Islet of Langerhans (tissue), 1 donor: Measurements from ENCODE around the gene KCTD19.

Experiments
- FAIRE-seq: peaks from one replicate; lab custom pipeline; 2011; peaks lifted over from hg19 to GRCh38; lab: Jason Lieb, UNC

KCTD19 gene

GRCh38 chr16:67258161-67258835 lies 68.2 kb downstream of the KCTD19 start:
- no peak for FAIRE-seq

DNA sequence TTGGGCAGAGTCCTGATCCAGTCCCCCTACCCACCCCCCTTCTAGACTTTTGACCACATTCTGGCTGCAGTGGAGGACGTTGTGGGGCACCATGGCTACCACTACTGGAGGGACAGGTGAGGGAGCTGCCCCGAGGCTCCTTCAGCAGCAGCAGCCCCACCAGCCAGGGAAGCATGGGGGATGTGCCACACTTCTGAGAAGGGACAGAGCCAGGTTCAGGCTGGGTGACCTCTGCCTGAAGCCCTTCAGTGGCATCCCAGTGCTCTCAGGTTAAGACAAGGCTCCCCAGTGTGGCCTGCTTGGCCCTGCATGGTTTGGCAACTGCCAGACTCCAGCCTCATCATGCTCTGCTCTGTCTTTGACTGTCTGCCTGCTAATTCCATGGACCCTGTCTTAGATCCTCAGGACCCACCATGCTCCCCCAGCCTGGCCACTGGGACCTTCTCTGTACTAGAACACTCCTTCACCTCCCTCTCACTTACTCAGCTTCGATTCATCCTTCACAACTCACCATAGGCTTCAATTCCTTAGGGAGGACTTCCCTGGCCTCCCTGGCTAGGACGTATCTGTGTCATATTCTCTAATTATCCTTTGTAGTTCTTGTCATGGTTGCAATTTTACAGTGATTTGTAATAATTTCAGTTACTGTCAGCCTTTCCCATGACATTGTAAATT lies 68.9 kb downstream of the KCTD19 start:
- FAIRE-seq: no peak

- no peak for FAIRE-seq
Measured at GRCh38 chr16:67256701-67257230, 69.8 kb downstream of the KCTD19 start.

GRCh38 chr16:67255553-67256221 lies 70.9 kb downstream of the KCTD19 start:
- no peak for FAIRE-seq

DNA sequence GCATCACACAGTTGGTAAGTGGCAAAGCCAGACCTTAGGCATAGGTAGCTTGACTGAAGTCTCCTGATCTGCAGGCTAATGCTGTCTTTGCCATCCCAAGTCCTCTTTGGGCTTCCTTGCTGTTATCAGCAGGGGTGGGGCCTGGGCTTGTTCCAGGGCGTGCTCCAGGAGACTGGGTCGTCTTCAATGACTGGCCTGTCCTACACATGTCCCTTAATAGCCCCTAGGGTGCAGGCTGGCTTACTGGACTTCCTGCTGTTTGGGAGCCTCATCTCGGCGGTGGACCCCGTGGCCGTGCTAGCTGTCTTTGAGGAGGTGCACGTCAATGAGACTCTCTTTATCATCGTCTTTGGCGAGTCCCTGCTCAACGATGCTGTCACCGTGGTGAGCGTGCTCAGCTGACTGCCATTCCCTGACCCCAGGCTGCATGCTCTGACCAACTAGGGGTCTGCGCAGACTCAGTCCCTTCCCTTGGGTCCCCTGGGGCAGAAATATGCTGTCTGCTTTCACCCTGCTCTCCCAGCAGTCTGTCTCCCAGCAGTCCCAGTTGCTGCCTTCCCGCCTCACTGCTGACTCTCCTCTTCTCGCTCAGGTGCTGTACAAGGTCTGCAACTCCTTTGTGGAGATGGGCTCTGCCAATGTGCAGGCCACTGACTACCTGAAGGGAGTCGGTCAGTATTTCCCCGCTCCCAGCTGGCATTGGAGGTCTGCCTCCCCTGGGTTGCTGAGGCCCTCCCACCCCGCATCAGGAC lies 71.6 kb downstream of the KCTD19 start:
- no peak for FAIRE-seq

- no peak for FAIRE-seq
Measured at GRCh38 chr16:67252609-67253497, 73.7 kb downstream of the KCTD19 start.

DNA sequence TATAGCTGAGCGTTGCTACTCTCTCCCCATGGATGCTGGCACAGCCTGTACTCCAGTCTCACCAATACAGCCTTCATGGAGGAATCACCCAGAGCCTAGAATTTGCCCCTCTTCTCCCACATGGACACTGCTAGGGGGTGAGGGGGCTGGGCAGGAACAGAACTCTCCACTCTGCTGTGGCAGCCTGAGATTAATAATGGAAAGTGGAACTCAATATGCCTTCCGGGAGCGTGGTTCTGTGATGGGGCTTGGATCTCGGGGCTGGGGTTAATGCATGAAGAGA lies 76.6 kb downstream of the KCTD19 start:
- no peak for FAIRE-seq

DNA sequence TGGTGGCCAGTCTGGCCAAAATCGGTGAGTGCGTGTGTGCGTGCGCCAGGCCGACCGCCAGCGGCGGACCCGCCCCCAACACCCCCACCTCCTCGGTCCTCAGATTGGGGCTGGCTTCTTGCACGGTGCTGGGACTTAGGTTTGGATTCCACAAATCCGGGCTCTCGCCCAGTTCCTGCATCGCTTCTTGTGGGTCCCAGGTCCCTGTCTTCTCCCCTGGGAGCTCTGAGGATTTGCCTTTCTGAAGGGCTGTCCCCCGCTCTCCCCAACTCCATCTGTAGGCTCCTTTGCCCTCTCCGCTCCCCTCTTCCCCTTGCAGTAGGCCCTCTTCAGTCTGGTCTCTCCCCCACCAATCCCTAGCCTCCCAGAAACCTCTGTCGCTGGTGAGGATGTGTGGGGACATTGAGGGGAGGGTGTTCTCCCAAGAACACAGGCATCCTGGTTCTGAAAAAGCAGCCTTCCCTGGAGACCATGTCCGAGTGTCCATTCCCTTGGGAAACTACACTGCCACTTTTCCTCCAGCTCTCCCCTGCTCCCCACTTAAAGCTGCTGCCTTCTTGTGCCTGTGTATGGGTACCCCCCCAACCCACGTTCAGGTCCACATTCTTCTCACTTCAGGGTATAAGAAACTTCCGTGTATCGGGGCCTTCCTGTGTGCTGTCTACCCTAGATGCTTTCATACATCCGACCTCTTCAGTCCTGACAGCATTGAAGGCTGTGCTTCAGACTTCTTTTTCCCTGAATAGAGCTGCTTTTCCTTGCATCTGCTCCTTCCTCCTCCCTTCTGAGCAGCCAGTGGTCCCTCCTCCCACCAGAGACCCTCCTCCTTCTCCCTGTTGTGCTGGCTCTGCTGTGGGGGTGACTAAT lies 77.1 kb downstream of the KCTD19 start:
- no peak for FAIRE-seq

- no peak for FAIRE-seq
Measured at GRCh38 chr16:67248401-67249177, 78.0 kb downstream of the KCTD19 start, which contains the start of gene SLC9A5. SLC9A5 (plus strand) TSS chr16:67248979; CDS start chr16:67249015, 36 bp downstream.

DNA sequence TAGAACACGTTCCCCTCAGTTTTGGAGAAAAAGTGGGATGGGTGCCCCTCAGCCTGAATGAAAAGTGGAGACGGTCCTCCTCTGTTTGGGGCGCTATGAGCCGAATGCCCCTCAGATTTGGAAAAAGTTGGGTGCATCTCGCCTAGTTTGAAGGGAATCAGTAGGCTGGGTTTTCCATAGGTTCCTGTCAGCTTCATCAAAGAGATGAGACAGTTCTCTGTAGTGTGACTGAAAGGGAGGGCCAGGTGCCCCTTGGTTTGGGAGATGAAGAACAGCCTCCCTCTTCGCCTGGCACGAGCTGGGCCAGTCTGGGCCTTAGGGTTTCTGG lies 78.5 kb downstream of the KCTD19 start:
- FAIRE-seq: no peak

GRCh38 chr16:67247192-67248072 lies 79.1 kb downstream of the KCTD19 start, which contains the start of gene FHOD1:
FHOD1 (minus strand) TSS chr16:67247481; CDS start chr16:67247410, 71 bp downstream.
- no peak for FAIRE-seq

GRCh38 chr16:67246756-67247191 lies 79.8 kb downstream of the KCTD19 start:
- FAIRE-seq: no peak

GRCh38 chr16:67246081-67246755 lies 80.3 kb downstream of the KCTD19 start:
- FAIRE-seq: no peak

DNA sequence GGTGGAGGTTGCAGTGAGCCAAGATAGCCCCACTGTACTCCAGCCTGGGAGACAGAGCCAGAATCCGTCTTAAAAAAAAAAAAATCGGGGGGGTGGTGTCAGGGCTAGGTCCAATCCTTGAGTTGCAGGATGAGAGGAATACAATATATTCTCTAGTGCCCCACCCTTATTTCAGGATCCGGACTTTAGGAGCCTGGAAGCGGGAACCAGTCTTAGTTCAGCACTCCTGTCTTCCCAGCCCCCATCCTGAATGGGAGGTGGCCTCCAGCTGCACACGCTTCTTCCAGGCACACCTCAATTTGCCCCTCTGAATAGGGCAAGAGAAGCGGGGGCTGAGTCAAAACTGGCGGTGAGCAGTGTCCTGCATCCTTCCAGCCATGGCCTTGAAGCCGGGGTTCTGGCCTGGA lies 80.9 kb downstream of the KCTD19 start:
- no peak for FAIRE-seq

- FAIRE-seq: no peak
Measured at GRCh38 chr16:67245186-67245585, 81.4 kb downstream of the KCTD19 start.

GRCh38 chr16:67244387-67245185 lies 82.0 kb downstream of the KCTD19 start:
- no peak for FAIRE-seq

DNA sequence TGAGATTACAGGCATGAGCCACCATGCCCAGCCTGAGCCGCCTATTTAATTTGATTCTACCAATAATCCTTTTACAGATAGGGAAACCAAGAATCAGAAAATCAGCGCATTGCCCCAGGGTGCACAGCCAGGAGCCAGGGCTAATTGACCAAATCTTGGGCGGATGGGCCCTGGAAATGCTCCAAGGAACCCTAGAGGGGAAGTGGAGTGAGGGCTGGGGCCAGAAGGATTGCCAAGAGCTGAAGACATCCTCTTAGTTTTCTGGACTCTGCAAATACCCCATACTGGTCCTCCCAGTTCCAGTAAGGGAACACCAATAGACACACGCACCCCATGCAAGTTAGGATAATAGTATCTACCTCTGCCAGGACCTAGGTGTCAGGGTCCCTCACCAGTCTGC lies 83.1 kb downstream of the KCTD19 start:
- FAIRE-seq: no peak
